Measurements from ENCODE around the gene COL4A2.

The COL4A2 gene

GRCh38 chr13:110410936-110411687 is 104.0 kb downstream of the COL4A2 start:
- Histone ChIP-seq H3K27me3 (ENCODE audit: insufficient read depth, insufficient read length) (no peaks in the 10 kb centered on the region), H3K9ac (ENCODE audit: insufficient read length, low read depth) (no peak overlapping the region)
- TF ChIP-seq SUZ12 (IDR thresholded peaks at IDR 0.05; ENCODE audit: extremely low read depth, insufficient read depth, insufficient read length) (no peak), YY1 (IDR thresholded peaks at IDR 0.05; ENCODE audit: insufficient read depth, insufficient read length) (no peak), ZNF274 (IDR thresholded peaks at IDR 0.05; ENCODE audit: low read depth, low read length) (no peak)

GRCh38 chr13:110411688-110412059 is 104.6 kb downstream of the COL4A2 start:
- no peaks in the 10 kb centered on the region for H3K9me3 ChIP-seq (ENCODE audit: insufficient read depth, low read length)
- no peak for DNase-seq (ENCODE audit: low read depth, low spot score)
- H3K27me3 ChIP-seq (ENCODE audit: insufficient read depth, insufficient read length) = no peaks in the 10 kb centered on the region
- peaks cover 7% of the 10 kb centered on the region for H3K4me1 ChIP-seq (ENCODE audit: insufficient read depth, insufficient read length)
- no peak overlapping the region for H3K4me3 ChIP-seq (ENCODE audit: insufficient read length, low read depth)
- no peak overlapping the region for H3K9ac ChIP-seq (ENCODE audit: insufficient read length, low read depth)
- peaks cover 29% of the 10 kb centered on the region for H3K36me3 ChIP-seq (ENCODE audit: insufficient read depth, insufficient read length, low read length)
- no peak for TF ChIP-seq ZNF274 (IDR thresholded peaks at IDR 0.05; ENCODE audit: low read depth, low read length)
- TF ChIP-seq SUZ12 (IDR thresholded peaks at IDR 0.05; ENCODE audit: extremely low read depth, insufficient read depth, insufficient read length) = no peak
- TF ChIP-seq YY1 (IDR thresholded peaks at IDR 0.05; ENCODE audit: insufficient read depth, insufficient read length) = no peak

More at GRCh38 chr13:110410936-110411687, 104.0 kb downstream of the COL4A2 start:
- H3K4me3 ChIP-seq (ENCODE audit: insufficient read length, low read depth) = no peak overlapping the region
- no peak for DNase-seq (ENCODE audit: low read depth, low spot score)
- H3K36me3 ChIP-seq (ENCODE audit: insufficient read depth, insufficient read length, low read length) = peaks cover 28% of the 10 kb centered on the region
- no peaks in the 10 kb centered on the region for H3K9me3 ChIP-seq (ENCODE audit: insufficient read depth, low read length)
- peaks cover 7% of the 10 kb centered on the region for H3K4me1 ChIP-seq (ENCODE audit: insufficient read depth, insufficient read length)

- Histone ChIP-seq H3K4me1 (ENCODE audit: insufficient read depth, insufficient read length) (peaks cover 5% of the 10 kb centered on the region), H3K4me3 (ENCODE audit: insufficient read length, low read depth) (no peak overlapping the region), H3K9me3 (ENCODE audit: insufficient read depth, low read length) (no peaks in the 10 kb centered on the region), H3K27me3 (ENCODE audit: insufficient read depth, insufficient read length) (no peaks in the 10 kb centered on the region), H3K36me3 (ENCODE audit: insufficient read depth, insufficient read length, low read length) (peaks cover 27% of the 10 kb centered on the region), H3K9ac (ENCODE audit: insufficient read length, low read depth) (no peak overlapping the region)
- TF ChIP-seq YY1 (IDR thresholded peaks at IDR 0.05; ENCODE audit: insufficient read depth, insufficient read length) (no peak), SUZ12 (IDR thresholded peaks at IDR 0.05; ENCODE audit: extremely low read depth, insufficient read depth, insufficient read length) (no peak), ZNF274 (IDR thresholded peaks at IDR 0.05; ENCODE audit: low read depth, low read length) (no peak)
- DNase-seq (ENCODE audit: low read depth, low spot score) = peak; percentile 73
Measured at GRCh38 chr13:110412132-110412914, 105.2 kb downstream of the COL4A2 start.

GRCh38 chr13:110413016-110413675 is 106.1 kb downstream of the COL4A2 start:
- Histone ChIP-seq H3K9me3 (ENCODE audit: insufficient read depth, low read length) (no peaks in the 10 kb centered on the region), H3K27me3 (ENCODE audit: insufficient read depth, insufficient read length) (no peaks in the 10 kb centered on the region), H3K36me3 (ENCODE audit: insufficient read depth, insufficient read length, low read length) (peaks cover 27% of the 10 kb centered on the region), H3K4me3 (ENCODE audit: insufficient read length, low read depth) (no peak overlapping the region), H3K4me1 (ENCODE audit: insufficient read depth, insufficient read length) (no peaks in the 10 kb centered on the region), H3K9ac (ENCODE audit: insufficient read length, low read depth) (no peak overlapping the region)
- DNase-seq (ENCODE audit: low read depth, low spot score) = no peak
- no peak for TF ChIP-seq YY1 (IDR thresholded peaks at IDR 0.05; ENCODE audit: insufficient read depth, insufficient read length)
- TF ChIP-seq ZNF274 (IDR thresholded peaks at IDR 0.05; ENCODE audit: low read depth, low read length) = no peak
- no peak for TF ChIP-seq SUZ12 (IDR thresholded peaks at IDR 0.05; ENCODE audit: extremely low read depth, insufficient read depth, insufficient read length)

- no peak for DNase-seq (ENCODE audit: low read depth, low spot score)
- Histone ChIP-seq H3K4me1 (ENCODE audit: insufficient read depth, insufficient read length) (no peaks in the 10 kb centered on the region), H3K36me3 (ENCODE audit: insufficient read depth, insufficient read length, low read length) (peaks cover 22% of the 10 kb centered on the region), H3K27me3 (ENCODE audit: insufficient read depth, insufficient read length) (no peaks in the 10 kb centered on the region), H3K9me3 (ENCODE audit: insufficient read depth, low read length) (no peaks in the 10 kb centered on the region), H3K9ac (ENCODE audit: insufficient read length, low read depth) (no peak overlapping the region), H3K4me3 (ENCODE audit: insufficient read length, low read depth) (no peak overlapping the region)
- TF ChIP-seq YY1 (IDR thresholded peaks at IDR 0.05; ENCODE audit: insufficient read depth, insufficient read length) (no peak), ZNF274 (IDR thresholded peaks at IDR 0.05; ENCODE audit: low read depth, low read length) (no peak), SUZ12 (IDR thresholded peaks at IDR 0.05; ENCODE audit: extremely low read depth, insufficient read depth, insufficient read length) (no peak)
Measured at GRCh38 chr13:110413676-110414040, 106.6 kb downstream of the COL4A2 start.

- DNase-seq (ENCODE audit: low read depth, low spot score) = no peak
- Histone ChIP-seq H3K4me1 (ENCODE audit: insufficient read depth, insufficient read length) (no peaks in the 10 kb centered on the region), H3K9me3 (ENCODE audit: insufficient read depth, low read length) (no peaks in the 10 kb centered on the region), H3K27me3 (ENCODE audit: insufficient read depth, insufficient read length) (no peaks in the 10 kb centered on the region), H3K36me3 (ENCODE audit: insufficient read depth, insufficient read length, low read length) (peaks cover 20% of the 10 kb centered on the region), H3K4me3 (ENCODE audit: insufficient read length, low read depth) (no peak overlapping the region), H3K9ac (ENCODE audit: insufficient read length, low read depth) (no peak overlapping the region)
- TF ChIP-seq SUZ12 (IDR thresholded peaks at IDR 0.05; ENCODE audit: extremely low read depth, insufficient read depth, insufficient read length) (no peak), ZNF274 (IDR thresholded peaks at IDR 0.05; ENCODE audit: low read depth, low read length) (no peak), YY1 (IDR thresholded peaks at IDR 0.05; ENCODE audit: insufficient read depth, insufficient read length) (no peak)
Measured at GRCh38 chr13:110414283-110414682, 107.2 kb downstream of the COL4A2 start.

- H3K9ac ChIP-seq (ENCODE audit: insufficient read length, low read depth) = no peak overlapping the region
- H3K27me3 ChIP-seq (ENCODE audit: insufficient read depth, insufficient read length) = no peaks in the 10 kb centered on the region
- no peaks in the 10 kb centered on the region for H3K9me3 ChIP-seq (ENCODE audit: insufficient read depth, low read length)
- H3K36me3 ChIP-seq (ENCODE audit: insufficient read depth, insufficient read length, low read length) = peaks cover 26% of the 10 kb centered on the region
- TF ChIP-seq ZNF274 (IDR thresholded peaks at IDR 0.05; ENCODE audit: low read depth, low read length) (no peak), YY1 (IDR thresholded peaks at IDR 0.05; ENCODE audit: insufficient read depth, insufficient read length) (no peak), SUZ12 (IDR thresholded peaks at IDR 0.05; ENCODE audit: extremely low read depth, insufficient read depth, insufficient read length) (no peak)
- H3K4me3 ChIP-seq (ENCODE audit: insufficient read length, low read depth) = no peak overlapping the region
- H3K4me1 ChIP-seq (ENCODE audit: insufficient read depth, insufficient read length) = no peaks in the 10 kb centered on the region
- DNase-seq (ENCODE audit: low read depth, low spot score) = no peak
Measured at GRCh38 chr13:110414931-110415330, 107.8 kb downstream of the COL4A2 start.
